ENCODE measurements around the gene PCDH7.

PCDH7 gene

GRCh38 chr4:30728311-30728710 is 8.1 kb downstream of the PCDH7 start:
- no peak for DNase-seq

- no peak for DNase-seq
Observed at GRCh38 chr4:30743897-30744296, 23.7 kb downstream of the PCDH7 start.

- no peak for DNase-seq
Observed at GRCh38 chr4:30744386-30744785, 24.2 kb downstream of the PCDH7 start.

- no peak for DNase-seq
Observed at GRCh38 chr4:30744957-30745640, 24.9 kb downstream of the PCDH7 start.

- DNase-seq = no peak
Observed at GRCh38 chr4:30746735-30747134, 26.6 kb downstream of the PCDH7 start.

- no peak for DNase-seq
Observed at GRCh38 chr4:30753316-30753715, 33.1 kb downstream of the PCDH7 start.

GRCh38 chr4:30754021-30754420 is 33.9 kb downstream of the PCDH7 start:
- DNase-seq = no peak

- no peak for DNase-seq
Observed at GRCh38 chr4:30755346-30755745, 35.2 kb downstream of the PCDH7 start.

GRCh38 chr4:30756553-30756952 is 36.4 kb downstream of the PCDH7 start:
- no peak for DNase-seq

- no peak for DNase-seq
Observed at GRCh38 chr4:30757357-30757756, 37.2 kb downstream of the PCDH7 start.

- no peak for DNase-seq
Observed at GRCh38 chr4:30760551-30760950, 40.4 kb downstream of the PCDH7 start.

GRCh38 chr4:30763321-30763727 is 43.2 kb downstream of the PCDH7 start:
- no peak for DNase-seq

- no peak for DNase-seq
Observed at GRCh38 chr4:30765022-30765421, 44.9 kb downstream of the PCDH7 start.

- DNase-seq = no peak
Observed at GRCh38 chr4:30767147-30767845, 47.1 kb downstream of the PCDH7 start.

GRCh38 chr4:30768277-30768676 is 48.1 kb downstream of the PCDH7 start:
- no peak for DNase-seq

GRCh38 chr4:30769093-30769492 is 48.9 kb downstream of the PCDH7 start:
- DNase-seq = no peak

GRCh38 chr4:30770049-30770549 is 49.9 kb downstream of the PCDH7 start:
- DNase-seq = no peak

- DNase-seq = no peak
Observed at GRCh38 chr4:30770812-30771211, 50.6 kb downstream of the PCDH7 start.

GRCh38 chr4:30776451-30776850 is 56.3 kb downstream of the PCDH7 start:
- no peak for DNase-seq

- DNase-seq = no peak
Observed at GRCh38 chr4:30776921-30777415, 56.8 kb downstream of the PCDH7 start.
